Inflammatory macrophage treated with lipopolysaccharide for 1 hour (primary cell): ENCODE results near the gene SIGLEC8.
"Not testable (repeated sequence)": the region's sequence is repeated elsewhere in the genome, so short reads cannot be mapped to it uniquely, and the experiment has no call there.

ENCODE experiments used
- DNase-seq, 2 donors: peaks; one replicate each; pipeline ENCODE4 v3.0.0-alpha.2; 2020 to 2022

The SIGLEC8 gene

DNA sequence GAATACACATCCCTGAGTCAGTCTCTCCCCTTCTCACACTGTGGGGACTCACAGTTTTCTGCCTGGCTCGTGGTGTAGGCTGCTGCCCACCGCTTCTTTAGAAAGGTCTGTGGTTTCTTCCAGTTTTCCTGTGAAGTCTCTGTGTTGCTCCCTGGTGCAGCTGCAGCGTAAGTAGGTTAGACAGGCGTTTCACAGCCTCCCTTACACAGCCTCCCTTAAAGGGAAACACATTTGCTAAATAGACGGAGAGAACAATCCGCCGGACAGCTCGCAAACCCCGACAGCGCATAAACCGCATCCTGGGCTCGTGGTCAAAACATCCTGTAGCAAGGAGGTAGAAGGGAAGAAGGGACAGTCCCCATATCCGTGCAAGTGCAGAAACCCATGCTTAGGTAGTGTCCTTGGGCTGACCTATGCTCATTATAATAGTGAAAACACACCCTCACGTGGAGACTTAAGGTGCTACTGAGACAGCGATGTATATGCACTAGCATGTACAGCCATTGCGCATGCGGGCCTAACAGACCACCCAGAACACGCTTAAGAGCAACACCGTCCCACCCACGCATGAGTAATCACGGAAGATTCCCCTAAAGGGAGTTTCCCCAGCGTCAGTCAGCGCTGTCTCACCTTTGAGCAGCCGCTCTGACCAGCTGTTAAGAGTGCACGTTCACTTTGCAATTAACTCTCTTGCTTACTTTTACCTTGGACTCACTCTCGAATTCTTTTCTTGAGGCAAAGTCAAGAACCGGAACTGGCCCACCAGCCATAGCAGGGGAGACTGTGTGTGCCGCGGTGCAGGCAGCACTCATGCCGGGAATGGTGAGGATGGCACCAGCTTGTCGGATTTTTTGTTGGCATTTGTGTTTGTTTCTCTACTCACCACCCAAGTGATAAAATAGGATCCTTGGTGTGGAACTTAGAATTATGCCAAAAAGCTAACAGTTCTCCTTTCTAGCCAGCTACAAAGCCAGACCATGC lies 16.6 kb downstream of the SIGLEC8 start:
- DNase-seq = peak; percentile 66 to 79

DNA sequence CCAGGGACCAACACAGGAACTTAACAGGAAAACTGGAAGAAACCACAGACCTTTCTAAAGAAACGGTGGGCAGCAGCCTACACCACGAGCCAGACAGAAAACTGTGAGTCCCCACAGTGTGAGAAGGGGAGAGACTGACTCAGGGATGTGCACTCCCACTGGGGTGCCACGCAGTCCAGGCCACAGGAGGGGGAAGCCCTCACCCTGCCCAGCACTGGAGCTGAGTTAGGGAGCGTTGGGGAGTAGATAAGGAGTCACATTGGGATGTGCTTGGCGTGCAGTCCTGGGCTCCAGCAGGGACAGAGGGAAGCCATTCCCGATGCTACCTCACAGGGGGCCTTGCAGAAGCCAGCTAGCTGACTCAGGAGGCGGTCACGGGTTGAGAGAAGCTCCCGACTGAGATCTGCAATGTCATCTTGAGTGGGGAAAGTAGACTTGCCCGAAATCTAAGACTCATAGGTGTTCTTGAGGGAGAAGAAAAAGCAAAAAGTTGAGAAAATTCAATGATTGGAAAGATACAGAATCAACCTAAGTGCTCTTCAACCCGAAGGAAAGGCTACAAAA lies 17.3 kb downstream of the SIGLEC8 start:
- peak; percentile 39 to 62 for DNase-seq

DNA sequence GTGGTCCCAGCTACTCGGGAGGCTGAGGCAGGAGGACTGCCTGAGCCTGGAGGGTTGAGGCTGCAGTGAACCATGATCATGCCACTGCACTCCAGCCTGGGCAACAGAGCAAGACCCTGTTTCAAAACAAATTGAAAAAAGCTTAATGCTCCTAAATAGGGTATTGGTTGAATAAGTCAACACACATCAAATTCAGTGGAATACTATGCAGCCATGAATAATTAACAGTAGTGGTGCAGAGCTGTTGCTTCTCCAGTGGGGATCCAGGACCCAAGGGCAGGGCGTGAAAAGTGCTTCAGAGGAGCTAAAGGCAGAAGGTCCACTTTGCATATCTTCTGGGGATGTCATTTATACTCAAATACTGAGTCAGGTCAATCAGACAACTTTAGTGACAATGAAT lies 18.2 kb downstream of the SIGLEC8 start:
- no peak for DNase-seq

DNA sequence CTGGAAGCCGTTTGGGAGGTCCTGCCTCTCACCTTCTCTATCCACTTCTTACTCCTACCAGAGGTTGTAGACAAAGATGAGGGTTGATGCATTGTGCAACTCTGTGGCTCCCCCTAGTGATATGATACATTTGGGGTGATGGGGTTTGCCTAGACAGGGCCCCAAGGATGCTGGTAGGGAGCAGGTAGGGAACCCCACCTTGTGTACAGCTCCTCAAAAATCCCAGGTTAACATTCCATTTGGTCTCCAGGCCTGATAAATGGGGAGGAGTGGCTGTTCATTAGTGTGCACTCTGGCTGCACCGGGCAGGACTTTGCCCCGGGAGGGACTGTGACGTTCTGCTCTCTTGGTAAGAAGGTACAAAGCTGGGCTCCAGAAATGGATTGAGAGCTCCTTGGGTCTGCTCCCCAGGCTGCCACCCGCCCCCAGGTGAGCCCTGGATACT lies 19.2 kb downstream of the SIGLEC8 start:
- peak; percentile 40 to 71 for DNase-seq

DNA sequence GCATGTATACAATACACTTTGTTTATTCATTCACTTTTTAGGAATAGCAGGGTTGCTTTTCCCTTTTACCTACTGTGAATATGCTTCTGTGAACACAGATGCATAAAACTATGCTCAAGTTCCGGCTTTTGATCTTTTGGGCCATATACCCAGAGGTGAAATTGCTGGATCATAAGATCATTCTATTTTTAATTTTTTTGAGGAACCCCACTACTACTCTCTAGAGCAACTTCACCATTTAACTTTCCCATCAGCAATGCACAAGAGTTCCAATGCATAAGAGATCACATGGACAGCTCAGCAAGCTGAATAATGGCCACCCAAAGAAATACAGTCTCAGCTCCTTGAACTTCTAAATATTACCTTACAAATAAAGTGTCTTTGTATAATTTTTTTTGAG lies 23.8 kb downstream of the SIGLEC8 start:
- DNase-seq = peak; percentile 46 to 82

DNA sequence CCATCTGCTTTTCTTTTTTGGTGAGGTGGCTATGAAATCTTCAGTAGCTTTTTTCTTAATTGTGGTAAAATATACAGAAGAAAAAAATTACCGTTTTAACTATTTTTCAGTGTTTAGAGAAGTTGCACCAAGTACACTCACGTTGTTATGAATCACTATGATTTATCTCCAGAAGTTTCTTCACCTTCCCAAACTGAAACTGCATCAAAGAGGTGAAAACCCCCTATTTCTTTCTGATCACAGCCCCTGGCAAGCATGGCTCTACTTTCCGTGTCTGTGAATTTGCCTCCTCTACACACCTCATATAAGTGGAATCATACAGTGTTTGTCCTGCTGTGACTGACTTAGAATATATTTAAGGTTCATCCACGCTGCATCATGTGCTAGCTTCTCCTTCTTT lies 25.2 kb downstream of the SIGLEC8 start:
- DNase-seq = peak; percentile 77 to 89

DNA sequence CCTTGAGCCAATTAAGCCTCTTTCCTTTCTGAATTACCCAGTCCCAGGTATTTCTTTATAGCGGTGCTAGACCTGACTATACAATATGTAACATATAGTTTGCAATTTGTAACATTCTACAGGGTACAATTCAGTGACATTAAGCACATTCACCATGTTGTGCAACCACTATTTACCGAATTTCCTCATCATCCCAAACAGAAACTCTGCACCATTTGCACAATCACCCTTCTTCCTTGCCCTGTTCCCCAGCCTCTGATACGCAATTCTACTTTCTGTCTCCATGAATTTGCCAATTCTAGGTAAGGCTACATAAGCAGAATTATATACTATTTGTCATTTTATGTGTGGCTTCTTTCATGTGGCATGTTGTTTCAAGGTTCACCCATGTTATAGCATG lies 27.1 kb downstream of the SIGLEC8 start:
- peak; percentile 94 for DNase-seq

DNA sequence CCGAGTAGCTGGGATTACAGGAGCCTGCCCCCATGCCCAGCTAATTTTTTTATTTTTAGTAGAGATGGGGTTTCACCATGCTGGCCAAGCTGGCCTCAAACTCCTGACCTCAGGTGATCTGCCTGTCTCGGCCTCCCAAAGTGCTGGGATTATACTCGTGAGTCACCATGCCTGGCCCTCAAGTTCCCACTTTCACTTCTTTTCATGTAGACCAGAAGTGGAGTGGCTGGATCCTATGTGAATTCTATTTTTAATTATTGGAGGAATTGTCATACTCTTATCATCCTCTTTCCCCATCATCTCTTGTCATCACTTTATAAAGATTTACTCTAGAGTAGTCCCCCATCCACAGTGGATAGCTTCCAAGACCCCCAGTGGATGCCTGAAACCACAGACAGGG lies 28.0 kb downstream of the SIGLEC8 start:
- DNase-seq = peak; percentile 39 to 55

DNA sequence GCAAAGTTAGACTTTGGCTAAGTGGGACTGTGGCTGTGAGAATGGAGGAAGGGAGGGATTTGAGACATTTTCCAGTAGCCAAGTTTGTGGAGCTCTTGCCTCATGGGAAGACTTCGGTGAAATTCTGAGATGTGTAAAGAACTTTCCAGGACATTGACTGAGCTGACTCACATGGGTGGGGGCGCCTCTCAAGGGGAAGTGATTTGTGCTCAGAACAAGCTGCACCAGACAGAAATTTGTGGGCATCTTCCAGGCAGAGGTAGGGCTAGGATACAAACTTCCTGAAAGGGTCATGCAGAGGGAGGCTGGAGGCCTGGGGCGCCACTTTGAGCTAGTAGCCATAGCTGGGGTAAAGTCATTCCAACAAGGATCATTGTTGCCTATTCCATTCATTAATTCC lies 31.1 kb downstream of the SIGLEC8 start:
- DNase-seq = peak; percentile 92 to 93

DNA sequence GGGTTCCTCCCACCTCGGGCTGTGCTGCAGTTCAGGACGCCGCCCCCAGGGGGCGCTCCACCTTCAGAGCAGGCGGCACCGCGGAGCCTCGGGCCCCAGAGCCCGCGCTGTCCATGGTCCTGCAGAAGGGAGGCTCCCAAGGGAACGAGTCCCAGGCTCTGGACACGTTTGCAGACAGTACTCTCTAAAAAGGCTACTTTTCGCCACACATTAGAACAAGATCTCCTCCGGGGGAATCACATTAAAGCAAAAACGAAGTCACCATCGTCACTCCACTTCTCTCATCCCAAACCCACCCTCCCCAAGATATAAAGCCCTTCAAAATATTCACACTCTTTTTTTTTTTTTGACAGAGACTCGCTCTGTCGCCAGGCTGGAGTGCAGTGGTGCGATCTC lies 36.2 kb downstream of the SIGLEC8 start:
- DNase-seq = peak; percentile 76 to 99

DNA sequence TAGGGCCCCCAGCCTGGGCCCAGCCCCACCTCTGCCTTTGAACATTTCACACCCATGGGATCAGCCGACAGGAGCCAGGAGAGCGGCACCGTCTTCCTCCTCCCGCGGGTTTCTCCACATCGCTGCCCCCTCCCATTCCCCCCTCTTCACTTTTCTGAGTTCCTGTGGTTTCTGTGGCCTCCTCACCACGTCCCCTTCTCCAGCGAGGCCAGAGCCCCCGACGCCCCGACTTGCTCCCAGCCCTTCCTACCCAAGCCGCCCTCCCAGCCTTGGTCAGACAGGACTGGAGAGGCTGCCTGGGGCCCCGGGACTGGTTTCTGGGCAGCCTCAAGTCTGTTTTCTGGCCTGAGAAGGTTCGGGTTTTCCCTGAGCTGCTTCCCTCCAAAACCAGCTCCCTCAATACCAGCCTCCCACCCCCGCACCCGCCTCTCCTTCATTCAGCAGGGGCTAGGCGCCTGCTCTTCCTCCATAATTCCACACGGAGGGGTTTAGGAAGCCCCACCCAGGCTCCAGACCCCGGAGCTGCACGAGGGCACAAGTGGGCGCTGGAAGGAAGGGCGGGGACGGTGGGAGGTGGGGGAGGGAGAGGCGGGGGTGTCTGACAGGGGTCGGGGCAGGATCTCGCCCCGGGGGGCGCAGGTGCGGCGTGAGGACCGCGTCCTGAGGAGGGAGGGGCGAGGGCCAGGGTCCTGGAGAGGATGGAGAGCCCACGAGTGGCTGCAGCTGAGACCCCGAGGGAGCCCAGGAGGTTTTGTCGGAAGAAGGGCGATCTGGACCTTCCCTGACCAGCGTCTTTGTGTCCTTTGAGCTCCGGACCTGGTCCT lies 36.8 kb downstream of the SIGLEC8 start:
- DNase-seq = peak; percentile 49 to 66

DNA sequence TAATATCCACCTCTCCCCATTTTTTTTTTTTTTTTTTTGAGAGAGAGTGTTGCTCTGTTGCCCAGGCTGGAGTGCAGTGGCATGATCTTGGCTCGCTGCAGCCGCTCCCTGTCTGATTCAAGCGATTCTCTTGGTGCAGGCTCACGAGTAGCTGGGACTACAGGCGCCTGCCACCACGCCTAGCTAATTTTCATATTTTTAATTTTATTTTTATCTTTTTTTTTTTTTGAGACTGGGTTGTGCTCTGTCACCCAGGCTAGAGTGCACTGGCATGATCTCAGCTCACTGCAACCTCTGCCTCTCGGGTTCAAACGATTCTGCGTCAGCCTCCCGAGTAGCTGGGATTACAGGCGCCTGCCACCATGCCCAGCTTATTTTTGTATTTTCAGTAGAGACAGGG lies 37.7 kb downstream of the SIGLEC8 start:
- not testable (repeated sequence) for DNase-seq

DNA sequence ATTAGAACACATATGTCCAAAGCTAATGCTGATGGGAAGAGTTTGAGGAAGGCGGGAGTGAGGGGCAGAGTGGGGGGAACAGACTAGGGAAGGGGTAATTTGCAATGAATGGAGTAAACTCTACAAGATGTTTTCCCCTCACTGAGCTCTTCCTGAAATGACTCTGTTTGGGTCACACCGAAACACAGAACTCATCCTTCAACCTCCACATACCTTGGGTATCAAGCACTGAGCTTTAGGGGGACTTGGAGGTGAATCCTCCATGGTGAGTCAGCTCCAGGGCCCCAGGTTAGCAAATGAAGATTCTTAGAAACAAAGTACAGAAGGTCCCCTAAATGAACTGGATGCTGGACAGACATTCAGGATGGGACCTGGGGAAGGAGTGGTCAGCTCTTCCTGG lies 39.5 kb downstream of the SIGLEC8 start:
- DNase-seq = no peak

DNA sequence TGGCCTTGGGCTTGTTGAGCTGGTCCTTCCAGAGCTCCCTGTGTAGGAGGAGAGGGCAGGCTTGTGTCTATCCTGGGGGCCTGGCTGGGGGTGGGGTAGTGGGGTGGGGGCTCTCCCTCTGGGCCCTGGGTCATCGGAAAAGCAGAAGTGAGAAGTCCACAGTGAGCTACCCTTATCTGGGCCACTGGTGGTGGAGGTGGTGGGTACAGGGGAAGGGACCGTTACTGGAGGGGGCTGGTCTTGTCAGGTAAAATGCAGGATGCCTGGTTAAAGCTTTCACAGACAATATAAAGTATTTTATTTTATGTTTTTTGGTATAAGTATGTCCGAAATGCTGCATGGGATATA lies 40.5 kb downstream of the SIGLEC8 start:
- DNase-seq = no peak

DNA sequence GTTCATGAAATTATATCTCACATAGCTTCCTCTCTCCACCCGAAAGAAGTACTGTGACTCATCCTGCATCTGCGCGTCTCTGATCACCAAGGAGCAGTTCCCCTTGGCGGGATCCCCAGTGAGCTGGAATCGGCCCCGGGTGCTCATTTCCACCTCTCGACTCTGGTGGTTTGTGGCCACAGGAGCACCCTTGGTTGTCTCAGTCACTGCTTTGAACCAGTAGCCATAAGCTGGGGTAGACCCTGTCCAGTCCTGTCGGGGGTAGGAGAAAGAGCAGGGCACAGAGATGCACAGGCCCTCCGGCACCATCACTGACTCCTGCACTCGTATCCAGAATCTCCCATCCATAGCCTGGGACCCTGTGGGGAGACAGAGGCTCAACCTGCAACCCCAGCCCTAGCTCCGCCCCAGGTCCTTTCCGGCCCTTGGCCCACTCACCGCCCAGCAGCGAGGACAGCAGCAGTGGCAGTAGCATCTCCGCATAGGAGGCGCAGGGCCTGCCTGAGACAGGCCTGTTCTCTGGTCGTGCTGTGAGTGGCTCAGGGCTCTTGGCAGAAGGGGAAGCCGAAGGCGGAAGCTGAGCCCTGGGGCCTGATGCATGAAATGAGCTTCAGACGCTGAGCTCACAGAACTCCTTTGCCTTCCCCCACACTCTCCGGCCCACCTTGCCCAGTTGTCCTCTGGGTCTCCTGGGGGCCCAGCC lies 41.0 kb downstream of the SIGLEC8 start, which contains the start of gene SIGLEC10:
Gene SIGLEC10, minus strand, starts transcription at position 536 of the 703 bp plus-strand sequence. Its CDS starts 61 bp downstream, at position 475.
- peak; percentile 82 for DNase-seq

DNA sequence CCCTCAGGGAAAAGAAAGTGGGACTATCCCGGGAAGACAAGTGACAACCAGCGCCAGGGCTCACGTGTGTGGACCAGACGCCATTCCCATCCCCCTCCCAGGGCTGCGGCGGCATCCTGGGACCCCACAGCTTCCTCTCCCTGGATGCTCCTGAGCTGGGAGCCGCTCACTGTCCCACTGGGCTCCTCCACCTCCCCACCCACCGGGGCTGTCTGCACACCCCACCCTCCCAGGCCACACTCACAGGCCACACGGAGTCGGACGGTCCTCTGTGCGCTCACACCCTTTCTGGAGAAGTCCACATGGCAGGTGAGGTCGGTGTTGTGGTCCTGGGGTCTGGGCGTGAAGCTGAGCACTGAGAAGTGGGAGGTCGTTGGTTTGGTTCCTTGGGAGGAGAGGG lies 41.8 kb downstream of the SIGLEC8 start:
- not testable (repeated sequence) for DNase-seq

DNA sequence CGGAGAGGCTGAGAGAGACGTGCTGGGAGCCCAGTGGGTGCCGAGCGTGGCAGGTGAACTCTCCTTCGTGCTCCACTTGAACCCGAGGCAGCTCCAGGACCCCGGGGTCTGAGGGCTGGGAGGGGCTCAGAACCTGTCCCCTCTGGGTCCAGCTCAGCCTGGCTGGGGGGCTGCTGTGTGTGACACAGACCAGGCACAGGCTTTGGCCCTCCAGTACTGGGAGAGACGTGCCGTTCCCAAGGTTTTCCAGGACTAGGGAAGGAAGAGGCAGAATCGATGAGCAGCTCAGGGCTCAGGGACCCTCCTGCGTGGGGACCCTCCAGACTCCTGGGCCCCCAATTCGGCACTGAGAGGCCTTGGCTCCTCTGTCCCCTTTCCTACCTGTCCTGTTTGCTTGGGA lies 43.1 kb downstream of the SIGLEC8 start:
- DNase-seq = no peak

DNA sequence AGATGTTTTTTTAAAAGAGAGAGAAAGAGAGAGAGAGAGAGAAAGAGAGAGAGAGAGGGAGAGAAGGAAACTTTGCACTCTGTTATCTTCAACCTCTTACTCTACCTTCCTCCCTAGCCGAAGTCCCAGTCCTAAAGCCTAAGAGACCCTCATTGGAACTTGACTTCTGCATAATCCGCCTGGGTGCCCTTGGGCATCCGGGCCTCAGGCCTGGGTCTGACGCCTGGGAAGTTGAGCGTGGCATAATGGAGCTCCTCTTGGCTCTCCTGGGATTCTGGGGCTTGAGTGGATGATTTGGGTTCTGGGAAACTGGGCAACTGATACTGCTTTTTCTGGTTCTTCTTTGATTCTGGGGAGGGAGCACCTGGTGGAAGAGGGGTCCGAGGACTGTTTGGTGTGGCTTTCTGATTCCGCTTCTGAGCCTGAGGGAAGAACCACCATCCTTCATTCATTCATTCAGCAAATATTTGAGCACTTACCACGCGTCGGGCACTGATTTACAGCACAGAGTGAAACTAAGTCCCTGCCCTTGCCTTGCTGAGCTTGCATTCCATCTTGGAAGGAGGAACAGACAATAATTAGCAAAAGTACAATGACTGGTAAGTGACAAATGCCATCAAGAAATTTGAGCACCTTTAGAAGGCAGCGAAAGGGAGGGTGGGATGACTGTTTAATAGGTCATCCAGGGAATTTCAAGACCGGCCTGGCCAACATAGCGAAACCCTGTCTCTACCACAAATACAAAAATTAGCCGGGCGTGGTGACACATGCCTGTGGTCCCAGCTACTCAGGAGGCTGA lies 47.1 kb downstream of the SIGLEC8 start:
- DNase-seq = no peak

DNA sequence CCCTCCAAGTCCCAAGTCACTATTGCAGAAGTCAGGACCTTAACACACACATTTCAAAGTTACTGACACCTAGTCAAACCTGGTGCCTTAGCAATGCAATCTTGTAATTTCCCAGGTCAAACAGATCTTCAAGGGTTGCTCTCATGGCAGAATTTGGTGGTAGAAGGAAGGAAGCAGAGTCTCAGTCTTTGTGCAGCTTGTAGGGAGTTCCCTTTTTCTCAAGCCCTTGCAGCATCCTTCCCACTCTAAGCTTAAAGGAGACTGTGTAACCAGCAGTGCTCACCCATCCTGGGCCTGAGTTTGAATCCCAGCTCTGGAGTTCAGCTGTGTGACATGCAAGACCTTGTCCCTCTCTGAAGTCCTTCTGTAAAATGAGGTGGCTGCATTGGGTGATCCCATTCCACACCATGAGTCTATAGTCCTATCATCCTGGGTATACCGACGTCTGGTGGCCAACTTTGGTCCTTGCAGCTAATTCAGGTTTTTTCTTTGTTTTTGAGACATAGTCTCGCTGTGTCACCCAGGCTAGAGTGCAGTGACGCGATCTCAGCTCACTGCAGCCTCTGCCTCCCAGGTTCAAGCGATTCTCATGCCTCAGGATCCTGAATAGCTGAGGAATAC lies 50.6 kb downstream of the SIGLEC8 start:
- DNase-seq = peak; percentile 92 to 99

DNA sequence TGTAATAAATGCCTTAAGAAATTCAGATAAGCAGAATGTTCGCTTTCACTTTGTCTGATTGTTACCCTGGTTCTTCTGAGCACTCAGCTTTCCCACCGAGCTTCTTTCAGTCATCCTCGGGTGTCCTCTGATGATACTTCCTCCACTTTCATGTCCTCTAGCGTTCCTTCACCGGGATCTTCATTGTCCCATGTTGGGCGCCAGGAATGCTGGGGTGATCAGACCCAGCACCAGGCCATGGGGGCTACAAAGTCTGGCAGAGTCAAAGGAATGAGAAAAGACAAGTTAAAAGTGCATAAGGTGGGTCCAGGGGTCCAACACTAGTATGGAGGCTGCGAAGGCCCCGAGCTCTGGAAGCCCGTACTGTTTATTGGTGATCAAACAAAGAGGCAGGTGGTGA lies 56.1 kb downstream of the SIGLEC8 start:
- no peak for DNase-seq
